Spleen (tissue), 11 donors: Measurements from ENCODE around the gene C22orf39. TPM values are rescaled to one million over a fixed set of nuclear protein-coding genes. Genes with fewer than 3 reads are reported as not detected.

Source experiments
- DNase-seq: peaks from one replicate; pipeline ENCODE4 v3.0.0-alpha.2; 2020
- H3K27ac ChIP-seq, 8 donors: fragments of 200-600 bp; sonication (generic) in 7 of 8; 1 replicate in 4 of 8; 2 replicates in 4 of 8; pipeline versions ENCODE4 v1.5.0 to v1.8.0; 2016 to 2021; ENCODE audit warnings: inconsistent platforms in 4 of 8, mild to moderate bottlenecking in 4 of 8, moderate library complexity in 1 of 8
- H3K27me3 ChIP-seq, 7 donors: fragments of 200-600 bp; sonication (generic) in 6 of 7; replicated peaks in 1 of 7; 1 replicate in 4 of 7; 2 replicates in 3 of 7; pipeline versions ENCODE4 v1.5.0 to v1.8.0; 2016 to 2021; ENCODE audit warnings: inconsistent platforms in 3 of 7, mild to moderate bottlenecking in 1 of 7
- H3K36me3 ChIP-seq, 6 donors: fragments of 200-600 bp; sonication (generic) in 5 of 6; 1 replicate in 4 of 6; 2 replicates in 2 of 6; pipeline versions ENCODE4 v1.5.0 to v1.8.0; 2016 to 2021; ENCODE audit warnings: inconsistent platforms in 2 of 6
- H3K4me1 ChIP-seq, 6 donors: fragments of 200-600 bp; sonication (generic) in 5 of 6; 1 replicate in 3 of 6; 2 replicates in 3 of 6; pipeline versions ENCODE4 v1.5.0 to v1.8.0; 2016 to 2021; ENCODE audit warnings: inconsistent platforms in 3 of 6
- H3K4me3 ChIP-seq, 8 donors: fragments of 200-600 bp; sonication (generic) in 7 of 8; 1 replicate in 4 of 8; 2 replicates in 4 of 8; pipeline versions ENCODE4 v1.5.0 to v1.8.0; 2016 to 2021; ENCODE audit warnings: inconsistent platforms in 4 of 8, mild to moderate bottlenecking in 4 of 8, moderate library complexity in 2 of 8
- H3K9me3 ChIP-seq, 8 donors: fragments of 200-600 bp; sonication (generic) in 7 of 8; 1 replicate in 4 of 8; 2 replicates in 4 of 8; pipeline versions ENCODE4 v1.5.0 to v1.8.0; 2016 to 2021; ENCODE audit warnings: inconsistent platforms in 4 of 8
- CTCF ChIP-seq, 11 experiments: fragments of 200-600 bp in 7 of 11; fragments of 450-650 bp in 4 of 11; sonication (generic) in 4 of 11; IDR thresholded peaks in 8 of 11; conservative IDR thresholded peaks in 3 of 11; 1 replicate in 7 of 11; 2 replicates in 4 of 11; pipeline versions ENCODE4 v1.4.0 to v1.8.0; 2016 to 2021; ENCODE audit warnings: antibody characterized with exemption in 11 of 11, inconsistent platforms in 4 of 11, mild to moderate bottlenecking in 1 of 11
- POLR2A ChIP-seq, 3 donors: fragments of 450-650 bp; IDR thresholded peaks; one replicate each; pipeline ENCODE4 v1.5.1; 2017; ENCODE audit warnings: antibody characterized with exemption in 3 of 3, mild to moderate bottlenecking in 1 of 3
- POLR2AphosphoS5 ChIP-seq, 3 donors: sonication (generic); formaldehyde crosslinking; IDR thresholded peaks; one replicate each; pipeline ENCODE4 v1.5.1; 2017; ENCODE audit warnings: antibody characterized with exemption in 3 of 3
- WGBS, 5 donors: extraction: QIAGEN DNeasy Blood & Tissue Kit in 3 of 5; methylation state at CpG; one replicate each; pipeline versions ENCODE4 v1.1.5 to v1.1.7; 2013 to 2018; 5-methylcytosine and 5-hydroxymethylcytosine counted together
- intact Hi-C: fragments of 100-400 bp; cut with DNase I; formaldehyde crosslinking; loops from one replicate; pipeline ENCODE4 v1.15.0; 2023; ENCODE audit warnings: low total_unique reads
- polyA plus RNA-seq, 3 donors: library from polyadenylated mRNA; stranded (reverse); fragments of 200-250 nt; gene quantifications; one replicate each; pipeline ENCODE4 v1.2.1, GENCODE V29; 2013
- total RNA-seq, 7 donors: library from RNA; depleted of rRNA in 3 of 7; stranded (reverse); fragments of >200 nt in 3 of 7; fragmentation: NEBNext Ultra II Directional in 4 of 7; extraction: Animal tissue kit (Norgen Biotek cat#: 25700) in 4 of 7; gene quantifications; one replicate each; pipeline versions ENCODE4 v1.1.0 to v1.2.1, GENCODE V29; 2016 to 2021
- donor health status: healthy with polysubstance abuse.
- donor health status: DM: no; HTN: no; CAD: no; lungs with moderate emphysema.
- donor health status: DM: no; HTN: no; CAD: no.
- donor health status: Bipolar disorder and iron deficiency.
- donor health status: healthy.
- donor health status: DM: no; HTN: no; CAD: no.
- donor health status: DM: yes; HTN: yes; CAD: no.

The C22orf39 gene
- total and polyA plus RNA-seq, 10 donors = 28.8 to 48.8 (median 37.6) TPM

GRCh38 chr22:19424186-19424500 lies 23.4 kb downstream of the C22orf39 start:
- H3K27me3 ChIP-seq = no peaks in the 10 kb centered on the region
- TF ChIP-seq POLR2AphosphoS5 (IDR thresholded peaks at IDR 0.05) = no peak
- no peak for TF ChIP-seq POLR2A (IDR thresholded peaks at IDR 0.05)
- TF ChIP-seq CTCF (IDR thresholded peaks at IDR 0.05 in 8 of 11, conservative IDR thresholded peaks at IDR 0.05 in 3 of 11) = no peak
- no peak for DNase-seq
- no peaks in the 10 kb centered on the region for H3K9me3 ChIP-seq
- H3K4me3 ChIP-seq = no peak overlapping the region
- peak overlapping the region in 3 of 8 donors; percentile 27 to 51 (median 29) for H3K27ac ChIP-seq
- WGBS, 5 donors = 71 to 85% (median 85%) methylated on average over 3 of the region's 3 CpGs
- peaks cover 6 to 98% (median 74%) of the 10 kb centered on the region in 6 donors for H3K4me1 ChIP-seq
- intact Hi-C loops = no loop called here
- peaks cover 0 to 12% (median 0%) of the 10 kb centered on the region in 6 donors for H3K36me3 ChIP-seq

GRCh38 chr22:19422440-19423301 lies 24.8 kb downstream of the C22orf39 start:
- intact Hi-C loops = no loop called here
- H3K4me1 ChIP-seq = peaks cover 6 to 98% (median 67%) of the 10 kb centered on the region in 6 donors
- WGBS, 5 donors = 74 to 81% (median 79%) methylated on average over 11 of the region's 11 CpGs
- H3K4me3 ChIP-seq = no peak overlapping the region
- peak overlapping the region in 5 of 8 donors; percentile 10 to 66 (median 46) for H3K27ac ChIP-seq
- no peaks in the 10 kb centered on the region for H3K27me3 ChIP-seq
- TF ChIP-seq POLR2AphosphoS5 (IDR thresholded peaks at IDR 0.05) (no peak), CTCF (IDR thresholded peaks at IDR 0.05 in 8 of 11, conservative IDR thresholded peaks at IDR 0.05 in 3 of 11) (no peak), POLR2A (IDR thresholded peaks at IDR 0.05) (no peak)
- peak; percentile 59 for DNase-seq
- no peaks in the 10 kb centered on the region for H3K9me3 ChIP-seq
- peaks cover 0 to 12% (median 0%) of the 10 kb centered on the region in 6 donors for H3K36me3 ChIP-seq

GRCh38 chr22:19420321-19420720 lies 27.2 kb downstream of the C22orf39 start:
- no peak for DNase-seq
- H3K27ac ChIP-seq = peak overlapping the region in 7 of 8 donors; percentile 63 to 86 (median 81)
- H3K9me3 ChIP-seq = no peaks in the 10 kb centered on the region
- 82 to 93% (median 85%) methylated on average over 6 of the region's 6 CpGs for WGBS, 5 donors
- peaks cover 6 to 93% (median 46%) of the 10 kb centered on the region in 6 donors for H3K4me1 ChIP-seq
- H3K27me3 ChIP-seq = no peaks in the 10 kb centered on the region
- H3K4me3 ChIP-seq = peak overlapping the region in 1 of 8 donors; percentile 48
- TF ChIP-seq POLR2AphosphoS5 (IDR thresholded peaks at IDR 0.05) (no peak), POLR2A (IDR thresholded peaks at IDR 0.05) (no peak), CTCF (IDR thresholded peaks at IDR 0.05 in 8 of 11, conservative IDR thresholded peaks at IDR 0.05 in 3 of 11) (no peak)
- peaks cover 0 to 10% (median 0%) of the 10 kb centered on the region in 6 donors for H3K36me3 ChIP-seq
- intact Hi-C loops = no loop called here

- Histone ChIP-seq H3K9me3 (no peaks in the 10 kb centered on the region), H3K27ac (peak overlapping the region in 7 of 8 donors; percentile 63 to 86 (median 81)), H3K27me3 (no peaks in the 10 kb centered on the region), H3K4me1 (peaks cover 6 to 93% (median 46%) of the 10 kb centered on the region in 6 donors), H3K36me3 (peaks cover 0 to 3% (median 0%) of the 10 kb centered on the region in 6 donors), H3K4me3 (peak overlapping the region in 1 of 8 donors; percentile 48)
- DNase-seq = no peak
- intact Hi-C loops = no loop called here
- 37 to 66% (median 55%) methylated on average over 5 of the region's 5 CpGs for WGBS, 5 donors
- TF ChIP-seq POLR2AphosphoS5 (IDR thresholded peaks at IDR 0.05) = peak in 1 of 3 donors; percentile 48
- no peak for TF ChIP-seq CTCF (IDR thresholded peaks at IDR 0.05 in 8 of 11, conservative IDR thresholded peaks at IDR 0.05 in 3 of 11)
These were observed 27.9 kb downstream of the C22orf39 start for GRCh38 chr22:19419464-19420178.
